Chondrocyte (in vitro differentiated cells): Measurements from ENCODE around the gene CNOT9. TPM values are rescaled to one million over a fixed set of nuclear protein-coding genes. Genes with fewer than 3 reads are reported as not detected.

Experiments used
- DNase-seq: peaks from one replicate; pipeline ENCODE4 v3.0.0; 2021; ENCODE audit warnings: mixed read lengths, low spot score
- H3K27ac Mint-ChIP-seq: one replicate; pipeline ENCODE4 v1.8.0; 2021; ENCODE audit warnings: mild to moderate bottlenecking, moderate library complexity, mixed read lengths; ENCODE audit not compliant: unreplicated experiment
- H3K27me3 Mint-ChIP-seq: 2 replicates; pipeline ENCODE4 v1.8.0; 2021; ENCODE audit warnings: low read depth, mixed read lengths
- H3K36me3 Mint-ChIP-seq: 2 replicates; pipeline ENCODE4 v1.8.0; 2021; ENCODE audit warnings: low read depth, mixed read lengths
- H3K4me1 Mint-ChIP-seq: 2 replicates; pipeline ENCODE4 v1.8.0; 2021; ENCODE audit warnings: low read depth, mild to moderate bottlenecking, mixed read lengths
- H3K4me3 Mint-ChIP-seq: one replicate; pipeline ENCODE4 v1.8.0; 2021; ENCODE audit warnings: mild to moderate bottlenecking, moderate library complexity, mixed read lengths; ENCODE audit not compliant: unreplicated experiment
- H3K9me3 Mint-ChIP-seq: 2 replicates; pipeline ENCODE4 v1.8.0; 2021; ENCODE audit warnings: low read depth, mixed read lengths
- total RNA-seq: library from RNA; stranded (reverse); gene quantifications from 3 replicates; pipeline ENCODE4 v1.2.1, GENCODE V29; 2021
- TF ChIP-seq, protein P1 (sequence below): fragments of 200-600 bp; sonication (generic); IDR thresholded peaks from 2 replicates; pipeline ENCODE4 v1.5.0; 2021; ENCODE audit warnings: antibody characterized with exemption, mild to moderate bottlenecking, moderate library complexity

CNOT9 gene
- total RNA-seq, 1 donor from 2014 or later = 32.4 TPM

DNA sequence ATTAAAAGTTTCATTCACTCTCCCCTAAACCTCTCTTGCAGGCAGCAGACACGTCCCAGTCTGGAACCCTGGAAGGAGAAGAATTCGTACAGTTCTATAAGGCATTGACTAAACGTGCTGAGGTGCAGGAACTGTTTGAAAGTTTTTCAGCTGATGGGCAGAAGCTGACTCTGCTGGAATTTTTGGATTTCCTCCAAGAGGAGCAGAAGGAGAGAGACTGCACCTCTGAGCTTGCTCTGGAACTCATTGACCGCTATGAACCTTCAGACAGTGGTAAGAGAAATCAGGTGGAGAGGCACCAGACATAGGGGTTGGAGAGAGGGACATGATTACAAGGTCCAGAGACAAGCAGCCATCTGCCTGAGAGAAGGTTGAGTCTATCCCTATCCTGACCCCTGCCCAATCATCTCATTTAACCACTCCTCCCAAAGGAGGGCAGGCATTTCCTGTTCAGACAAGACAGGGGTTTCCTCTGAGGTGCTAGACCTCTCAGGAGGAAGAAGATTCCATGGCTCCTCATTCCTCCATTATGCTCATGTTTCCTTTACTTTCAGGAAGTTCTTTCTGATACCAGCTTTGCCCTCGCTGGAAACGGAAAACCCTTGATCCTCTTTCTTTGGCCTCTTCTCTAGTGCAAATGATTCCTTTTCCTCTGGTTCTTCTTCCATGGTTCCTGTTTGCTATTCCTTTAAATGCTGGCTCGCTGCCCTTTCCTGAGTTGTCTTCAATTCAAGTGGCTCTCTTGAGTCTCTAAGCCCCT lies 54.1 kb downstream of the CNOT9 start:
- H3K4me1 Mint-ChIP-seq = peaks cover 8% of the 10 kb centered on the region
- no peaks in the 10 kb centered on the region for H3K27me3 Mint-ChIP-seq
- no peak overlapping the region for H3K27ac Mint-ChIP-seq
- peaks cover 5% of the 10 kb centered on the region for H3K36me3 Mint-ChIP-seq
- no peak overlapping the region for H3K4me3 Mint-ChIP-seq
- TF ChIP-seq, protein P1, sequence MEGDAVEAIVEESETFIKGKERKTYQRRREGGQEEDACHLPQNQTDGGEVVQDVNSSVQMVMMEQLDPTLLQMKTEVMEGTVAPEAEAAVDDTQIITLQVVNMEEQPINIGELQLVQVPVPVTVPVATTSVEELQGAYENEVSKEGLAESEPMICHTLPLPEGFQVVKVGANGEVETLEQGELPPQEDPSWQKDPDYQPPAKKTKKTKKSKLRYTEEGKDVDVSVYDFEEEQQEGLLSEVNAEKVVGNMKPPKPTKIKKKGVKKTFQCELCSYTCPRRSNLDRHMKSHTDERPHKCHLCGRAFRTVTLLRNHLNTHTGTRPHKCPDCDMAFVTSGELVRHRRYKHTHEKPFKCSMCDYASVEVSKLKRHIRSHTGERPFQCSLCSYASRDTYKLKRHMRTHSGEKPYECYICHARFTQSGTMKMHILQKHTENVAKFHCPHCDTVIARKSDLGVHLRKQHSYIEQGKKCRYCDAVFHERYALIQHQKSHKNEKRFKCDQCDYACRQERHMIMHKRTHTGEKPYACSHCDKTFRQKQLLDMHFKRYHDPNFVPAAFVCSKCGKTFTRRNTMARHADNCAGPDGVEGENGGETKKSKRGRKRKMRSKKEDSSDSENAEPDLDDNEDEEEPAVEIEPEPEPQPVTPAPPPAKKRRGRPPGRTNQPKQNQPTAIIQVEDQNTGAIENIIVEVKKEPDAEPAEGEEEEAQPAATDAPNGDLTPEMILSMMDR = no peak
- DNase-seq = no peak
- no peaks in the 10 kb centered on the region for H3K9me3 Mint-ChIP-seq

DNA sequence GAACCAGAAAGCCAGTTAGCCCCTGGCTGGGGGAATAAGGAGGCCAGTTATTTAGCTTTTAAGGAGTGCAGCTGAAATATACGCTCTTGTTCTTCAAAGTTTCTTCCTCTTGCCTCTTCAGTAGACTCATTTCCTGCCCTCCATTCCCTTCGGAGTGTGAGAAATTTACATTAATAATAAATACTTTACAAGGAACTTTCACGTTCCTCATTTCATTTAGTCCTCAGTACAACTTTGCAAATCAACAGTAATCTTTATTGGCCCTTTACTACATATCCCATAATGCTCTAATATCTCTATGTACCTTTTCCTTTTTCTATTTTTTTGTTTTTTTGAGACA lies 54.7 kb downstream of the CNOT9 start:
- H3K36me3 Mint-ChIP-seq = peaks cover 5% of the 10 kb centered on the region
- no peak overlapping the region for H3K4me3 Mint-ChIP-seq
- H3K4me1 Mint-ChIP-seq = peaks cover 8% of the 10 kb centered on the region
- no peak overlapping the region for H3K27ac Mint-ChIP-seq
- no peak for DNase-seq
- H3K27me3 Mint-ChIP-seq = no peaks in the 10 kb centered on the region
- TF ChIP-seq, protein P1 = no peak
- H3K9me3 Mint-ChIP-seq = no peaks in the 10 kb centered on the region

DNA sequence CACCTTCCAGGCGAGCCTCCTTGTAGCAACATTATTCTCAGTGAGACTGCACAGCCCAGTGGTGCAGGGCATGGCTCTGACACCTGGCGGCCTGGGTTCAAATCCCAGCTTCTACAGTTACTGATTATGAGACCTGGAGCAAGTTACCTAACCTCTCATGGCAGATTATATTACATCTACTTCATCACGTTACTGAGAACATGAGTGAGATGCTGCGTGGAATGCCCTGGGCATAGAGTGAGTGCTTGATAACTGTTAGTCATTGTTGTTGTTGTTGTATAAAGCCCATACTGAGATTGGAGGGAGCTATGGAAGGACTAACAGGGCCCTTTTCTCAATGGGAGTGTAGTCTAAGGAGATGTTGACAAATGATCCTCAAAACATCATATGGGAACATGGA lies 57.7 kb downstream of the CNOT9 start:
- H3K36me3 Mint-ChIP-seq = no peaks in the 10 kb centered on the region
- H3K27me3 Mint-ChIP-seq = no peaks in the 10 kb centered on the region
- H3K4me1 Mint-ChIP-seq = peaks cover 13% of the 10 kb centered on the region
- TF ChIP-seq, protein P1 = no peak
- DNase-seq = no peak
- no peak overlapping the region for H3K4me3 Mint-ChIP-seq
- H3K27ac Mint-ChIP-seq = no peak overlapping the region
- no peaks in the 10 kb centered on the region for H3K9me3 Mint-ChIP-seq

DNA sequence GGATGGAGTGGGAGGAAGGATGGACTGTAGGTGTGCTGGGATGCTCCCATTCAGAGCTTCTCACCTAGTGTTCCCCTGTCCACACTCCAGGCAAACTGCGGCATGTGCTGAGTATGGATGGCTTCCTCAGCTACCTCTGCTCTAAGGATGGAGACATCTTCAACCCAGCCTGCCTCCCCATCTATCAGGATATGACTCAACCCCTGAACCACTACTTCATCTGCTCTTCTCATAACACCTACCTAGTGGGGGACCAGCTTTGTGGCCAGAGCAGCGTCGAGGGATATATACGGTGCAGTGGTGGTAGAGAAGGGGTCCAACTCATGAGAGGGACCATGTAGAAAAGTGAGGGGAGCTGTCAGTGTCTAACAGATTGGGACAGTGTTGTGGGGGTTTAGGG lies 59.3 kb downstream of the CNOT9 start:
- TF ChIP-seq, protein P1 = no peak
- Mint-ChIP-seq H3K4me1 (peaks cover 8% of the 10 kb centered on the region), H3K27ac (no peak overlapping the region), H3K27me3 (no peaks in the 10 kb centered on the region), H3K4me3 (no peak overlapping the region), H3K36me3 (peaks cover 3% of the 10 kb centered on the region), H3K9me3 (no peaks in the 10 kb centered on the region)
- DNase-seq = no peak

DNA sequence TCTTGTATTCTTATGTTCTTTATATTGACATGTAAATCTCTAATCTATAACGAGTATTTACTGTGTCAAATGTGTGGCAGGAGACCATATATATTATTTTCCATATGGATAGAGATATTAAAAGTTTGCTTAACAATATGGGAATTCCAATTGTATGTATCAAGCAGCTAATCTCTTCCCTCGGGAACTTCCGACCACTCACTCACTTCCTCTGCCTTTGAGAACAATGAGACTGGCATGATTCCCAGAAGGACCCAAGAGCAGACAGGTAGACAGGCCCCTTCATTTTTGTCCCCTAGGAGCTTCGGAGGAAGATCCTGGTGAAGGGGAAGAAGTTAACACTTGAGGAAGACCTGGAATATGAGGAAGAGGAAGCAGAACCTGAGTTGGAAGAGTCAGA lies 63.2 kb downstream of the CNOT9 start:
- Mint-ChIP-seq H3K27me3 (no peaks in the 10 kb centered on the region), H3K36me3 (peaks cover 23% of the 10 kb centered on the region), H3K4me3 (no peak overlapping the region), H3K4me1 (peaks cover 5% of the 10 kb centered on the region), H3K27ac (no peak overlapping the region), H3K9me3 (no peaks in the 10 kb centered on the region)
- TF ChIP-seq, protein P1 = no peak
- DNase-seq = no peak
